Left lung (tissue), 10 donors: Measurements from ENCODE around the gene PDE8A. TPM values are rescaled to one million over a fixed set of nuclear protein-coding genes. Genes with fewer than 3 reads are reported as not detected.
A peak's percentile ranks its signal among the peaks of the same experiment; 100 is the strongest.

Experiments
- ATAC-seq: fragments of 200-7000 bp; cut with Tn5 transposase; one replicate; pipeline ENCODE4 v1.9.1; 2020; ENCODE audit warnings: moderate library complexity
- DNase-seq, 4 donors: peaks; one replicate each; pipeline ENCODE4 v3.0.0-alpha.2; 2013 to 2020
- H3K27ac ChIP-seq, 2 donors: fragments of 200-600 bp; sonication (generic) in 1 of 2; one replicate each; pipeline versions ENCODE4 v1.5.0 to v1.8.0; 2020 to 2021
- H3K27me3 ChIP-seq, 2 donors: fragments of 200-600 bp; sonication (generic) in 1 of 2; one replicate each; pipeline versions ENCODE4 v1.5.0 to v1.8.0; 2020 to 2021
- H3K36me3 ChIP-seq, 2 donors: fragments of 200-600 bp; sonication (generic) in 1 of 2; one replicate each; pipeline versions ENCODE4 v1.5.0 to v1.8.0; 2020 to 2021
- H3K4me1 ChIP-seq, 2 donors: fragments of 200-600 bp; one replicate each; pipeline ENCODE4 v1.8.0; 2021
- H3K4me3 ChIP-seq, 2 donors: fragments of 200-600 bp; sonication (generic) in 1 of 2; one replicate each; pipeline versions ENCODE4 v1.5.0 to v1.8.0; 2020 to 2021; ENCODE audit warnings: mild to moderate bottlenecking in 1 of 2
- H3K9me3 ChIP-seq, 2 donors: fragments of 200-600 bp; sonication (generic) in 1 of 2; one replicate each; pipeline versions ENCODE4 v1.5.0 to v1.8.0; 2020 to 2021
- intact Hi-C, 2 donors: fragments of 100-400 bp; cut with DNase I; formaldehyde crosslinking; loops; one replicate each; pipeline versions ENCODE4 v1.11.2 to v1.14.2; 2022
- polyA plus RNA-seq, 6 donors: library from polyadenylated mRNA; unstranded; fragments of 120-200 nt; gene quantifications; one replicate each; pipeline ENCODE4 v1.2.1, GENCODE V29; 2013; ENCODE audit not compliant: insufficient read length in 6 of 6
- total RNA-seq, 2 donors: library from RNA; stranded (reverse); fragmentation: NEBNext Ultra II Directional; extraction: Animal tissue kit (Norgen Biotek cat#: 25700); gene quantifications; one replicate each; pipeline ENCODE4 v1.2.1, GENCODE V29; 2021
- TF ChIP-seq, protein P1 (sequence below), 2 donors: fragments of 200-600 bp; sonication (generic) in 1 of 2; IDR thresholded peaks; one replicate each; pipeline versions ENCODE4 v1.5.0 to v1.8.0; 2021; ENCODE audit warnings: antibody characterized with exemption in 2 of 2
- donor health status: DM: no; HTN: yes; CAD: no.
- donor health status: DM: no; HTN: no; CAD: no.

The PDE8A gene
- total and polyA plus RNA-seq, 8 donors, result 30.4 to 64.0 (median 48.4) TPM

DNA sequence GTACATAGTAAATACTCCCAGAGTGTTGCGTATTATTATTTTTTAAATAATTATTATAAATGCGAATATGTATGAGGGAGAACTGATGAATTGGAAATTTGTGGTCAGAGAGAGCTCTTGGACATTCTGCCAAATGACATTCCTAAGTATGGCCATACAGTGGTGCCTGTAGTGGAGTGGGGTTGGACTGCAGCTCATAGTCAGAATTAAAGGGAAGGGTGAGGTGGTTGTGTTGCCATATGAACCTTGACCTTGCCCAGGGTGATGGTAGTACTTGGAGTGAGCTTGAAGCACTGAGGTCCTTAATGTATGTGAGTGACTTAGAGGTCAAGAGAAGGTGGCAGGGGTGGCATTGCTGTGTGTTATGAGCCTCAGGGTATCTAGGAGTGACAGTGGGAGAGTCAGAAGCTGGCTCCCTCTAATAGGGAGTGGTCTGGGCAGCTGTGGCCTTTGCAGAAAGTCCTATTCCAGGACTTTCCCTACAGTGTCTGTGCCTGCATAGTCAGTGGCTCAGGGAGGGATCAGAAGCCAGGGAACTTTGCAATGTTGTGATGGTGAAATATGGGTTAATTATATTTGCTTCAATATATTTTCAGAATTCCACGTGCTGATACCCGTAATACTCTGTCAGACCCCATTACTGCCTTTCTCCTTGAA is 26.2 kb downstream of the PDE8A start:
- Histone ChIP-seq H3K4me3 (no peak overlapping the region), H3K9me3 (no peaks in the 10 kb centered on the region), H3K4me1 (peaks cover 27 to 77% of the 10 kb centered on the region in 2 donors), H3K27ac (no peak overlapping the region), H3K36me3 (no peaks in the 10 kb centered on the region), H3K27me3 (no peaks in the 10 kb centered on the region)
- TF ChIP-seq, protein P1, sequence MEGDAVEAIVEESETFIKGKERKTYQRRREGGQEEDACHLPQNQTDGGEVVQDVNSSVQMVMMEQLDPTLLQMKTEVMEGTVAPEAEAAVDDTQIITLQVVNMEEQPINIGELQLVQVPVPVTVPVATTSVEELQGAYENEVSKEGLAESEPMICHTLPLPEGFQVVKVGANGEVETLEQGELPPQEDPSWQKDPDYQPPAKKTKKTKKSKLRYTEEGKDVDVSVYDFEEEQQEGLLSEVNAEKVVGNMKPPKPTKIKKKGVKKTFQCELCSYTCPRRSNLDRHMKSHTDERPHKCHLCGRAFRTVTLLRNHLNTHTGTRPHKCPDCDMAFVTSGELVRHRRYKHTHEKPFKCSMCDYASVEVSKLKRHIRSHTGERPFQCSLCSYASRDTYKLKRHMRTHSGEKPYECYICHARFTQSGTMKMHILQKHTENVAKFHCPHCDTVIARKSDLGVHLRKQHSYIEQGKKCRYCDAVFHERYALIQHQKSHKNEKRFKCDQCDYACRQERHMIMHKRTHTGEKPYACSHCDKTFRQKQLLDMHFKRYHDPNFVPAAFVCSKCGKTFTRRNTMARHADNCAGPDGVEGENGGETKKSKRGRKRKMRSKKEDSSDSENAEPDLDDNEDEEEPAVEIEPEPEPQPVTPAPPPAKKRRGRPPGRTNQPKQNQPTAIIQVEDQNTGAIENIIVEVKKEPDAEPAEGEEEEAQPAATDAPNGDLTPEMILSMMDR (IDR thresholded peaks at IDR 0.05), result no peak
- ATAC-seq (peak; percentile 72), DNase-seq (no peak)
- intact Hi-C loops, result no loop called here

DNA sequence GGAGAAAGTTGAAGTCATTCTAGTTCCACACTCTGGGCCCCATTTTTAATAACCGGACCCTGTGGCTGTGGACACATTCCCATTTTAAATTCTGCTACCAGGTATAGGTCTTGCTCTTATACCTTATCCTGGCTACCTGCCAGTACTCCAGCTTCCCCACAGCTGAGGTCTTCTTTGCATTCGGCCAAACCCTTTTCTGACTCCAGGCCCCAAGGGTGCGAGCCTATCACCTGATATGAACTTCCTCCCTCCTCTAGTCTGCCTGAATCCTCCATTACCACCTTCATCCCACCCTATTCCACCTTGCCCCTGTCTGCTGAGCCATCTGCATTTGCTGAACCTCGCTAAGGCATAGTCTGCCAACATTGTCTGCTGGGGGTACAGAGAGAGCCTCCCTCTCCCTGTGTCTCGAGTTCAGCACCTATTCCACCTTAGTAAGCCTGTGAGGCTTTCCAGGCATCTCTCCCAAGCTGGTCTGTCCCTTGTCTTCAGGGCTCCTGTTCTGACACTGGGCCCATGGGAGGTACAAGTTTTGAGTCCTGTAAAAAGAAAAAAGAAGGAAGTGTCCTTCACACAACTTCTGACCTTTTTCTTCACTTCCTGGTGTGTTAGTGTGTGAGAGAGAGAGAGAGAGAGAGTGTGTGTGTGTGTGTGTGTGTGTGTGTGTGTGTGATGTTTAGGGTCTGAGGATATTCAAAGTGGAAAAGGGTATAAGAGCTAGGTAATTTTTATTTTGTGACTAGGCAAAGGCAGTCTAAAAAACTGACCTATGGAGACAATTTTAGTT is 27.0 kb downstream of the PDE8A start:
- Histone ChIP-seq H3K36me3 (no peaks in the 10 kb centered on the region), H3K9me3 (no peaks in the 10 kb centered on the region), H3K27ac (peak overlapping the region in 1 of 2 donors; percentile 53), H3K4me3 (no peak overlapping the region), H3K27me3 (no peaks in the 10 kb centered on the region), H3K4me1 (peaks cover 27 to 70% of the 10 kb centered on the region in 2 donors)
- no peak for ATAC-seq
- intact Hi-C loops, result no loop called here
- DNase-seq, result no peak
- TF ChIP-seq, protein P1 (IDR thresholded peaks at IDR 0.05), result no peak

DNA sequence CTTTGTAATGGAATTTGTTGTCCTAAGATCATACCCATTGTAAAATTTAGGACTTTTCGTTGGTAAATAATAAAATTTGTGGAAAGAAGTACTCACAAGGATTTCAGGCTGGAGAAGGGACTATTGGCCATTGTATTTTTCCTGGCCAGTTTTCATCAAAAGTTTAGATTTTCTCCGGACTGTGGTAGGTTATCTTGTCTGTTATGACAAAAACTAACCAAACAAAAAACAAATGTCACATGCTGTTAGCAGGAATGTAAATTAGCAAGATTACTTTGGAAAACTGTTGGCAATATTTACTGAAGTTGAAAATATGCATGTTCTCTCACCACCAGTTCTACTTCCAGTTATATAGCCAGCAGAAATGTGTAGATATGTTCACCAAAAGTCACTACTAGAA is 27.8 kb downstream of the PDE8A start:
- Histone ChIP-seq H3K4me3 (no peak overlapping the region), H3K9me3 (no peaks in the 10 kb centered on the region), H3K27ac (no peak overlapping the region), H3K36me3 (no peaks in the 10 kb centered on the region), H3K4me1 (peaks cover 27 to 63% of the 10 kb centered on the region in 2 donors), H3K27me3 (no peaks in the 10 kb centered on the region)
- no peak for ATAC-seq
- TF ChIP-seq, protein P1 (IDR thresholded peaks at IDR 0.05), result no peak
- intact Hi-C loops, result no loop called here
- no peak for DNase-seq

DNA sequence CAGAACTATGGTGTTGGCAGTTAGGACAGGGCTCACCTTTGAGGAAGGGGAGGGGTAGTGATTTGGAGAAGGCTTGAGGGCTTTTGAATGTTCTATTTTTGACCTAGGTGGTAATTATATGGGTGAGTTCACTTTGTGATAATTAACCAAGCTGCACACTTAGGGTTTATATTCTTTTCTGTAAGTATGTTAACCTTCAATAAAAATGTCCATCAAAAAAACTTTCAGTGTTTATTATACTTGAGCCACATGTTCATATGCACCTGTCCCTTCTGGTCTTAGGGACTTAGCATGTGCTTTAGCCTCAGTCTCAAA is 28.4 kb downstream of the PDE8A start:
- intact Hi-C loops, result no loop called here
- H3K27me3 ChIP-seq, result no peaks in the 10 kb centered on the region
- no peaks in the 10 kb centered on the region for H3K9me3 ChIP-seq
- DNase-seq, result no peak
- H3K27ac ChIP-seq, result peak overlapping the region; percentile 34 to 59
- peaks cover 27 to 61% of the 10 kb centered on the region in 2 donors for H3K4me1 ChIP-seq
- no peak overlapping the region for H3K4me3 ChIP-seq
- no peaks in the 10 kb centered on the region for H3K36me3 ChIP-seq
- peak; percentile 14 for ATAC-seq
- TF ChIP-seq, protein P1 (IDR thresholded peaks at IDR 0.05), result no peak

DNA sequence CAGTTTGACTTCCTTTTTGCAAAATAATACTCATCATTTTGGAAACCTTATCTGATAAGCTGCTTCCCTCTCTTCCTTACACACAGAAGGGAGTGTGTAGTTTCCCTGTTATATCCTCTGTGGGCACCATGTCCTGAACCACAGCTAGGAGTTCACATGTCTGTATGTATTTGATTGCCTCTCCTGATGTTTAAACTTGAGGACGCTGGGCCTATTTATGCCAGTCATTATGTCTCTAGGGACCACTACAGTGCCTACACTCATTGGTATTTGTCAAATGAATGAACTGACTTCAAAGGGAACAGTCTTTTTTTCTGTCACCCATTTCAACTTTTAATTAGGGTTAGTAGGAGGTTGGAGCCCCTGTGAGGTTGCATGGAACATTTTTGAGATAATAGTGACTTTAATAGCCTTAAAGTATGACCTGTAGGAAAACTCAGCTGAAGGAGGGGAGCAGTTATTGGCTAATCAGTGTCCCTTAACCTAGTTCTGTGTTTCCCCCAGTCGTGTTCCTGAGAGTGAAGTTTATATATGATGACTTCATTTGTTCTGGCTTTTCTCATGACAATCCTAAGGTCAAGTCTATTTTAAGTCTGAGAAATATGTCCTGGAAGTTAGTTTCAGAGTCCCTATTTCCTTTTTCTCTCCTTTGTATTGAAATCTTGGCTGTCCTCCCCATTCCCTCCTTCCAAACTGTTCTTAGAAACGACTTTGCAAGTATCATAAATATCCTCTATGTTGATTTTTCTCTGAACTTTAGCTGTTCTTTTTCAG is 28.9 kb downstream of the PDE8A start:
- intact Hi-C loops, result no loop called here
- peak overlapping the region; percentile 34 to 59 for H3K27ac ChIP-seq

More for the DNA sequence above, 28.9 kb downstream of the PDE8A start:
- DNase-seq (peak in 2 of 4 donors; percentile 19 to 54), ATAC-seq (peak; percentile 10)
- H3K4me3 ChIP-seq, result no peak overlapping the region
- H3K36me3 ChIP-seq, result no peaks in the 10 kb centered on the region
- H3K9me3 ChIP-seq, result no peaks in the 10 kb centered on the region
- TF ChIP-seq, protein P1 (IDR thresholded peaks at IDR 0.05), result no peak
- H3K27me3 ChIP-seq, result no peaks in the 10 kb centered on the region
- H3K4me1 ChIP-seq, result peaks cover 27 to 55% of the 10 kb centered on the region in 2 donors
